Astrocyte of the cerebellum (primary cell): Measurements from ENCODE around the gene CCDC71.

Source experiments
- DNase-seq: peaks from one replicate; pipeline ENCODE4 v3.0.0-alpha.2; 2011; ENCODE audit warnings: low read depth
- H3K4me3 ChIP-seq: 2 replicates; pipeline ENCODE4 v1.5.1; 2011; ENCODE audit warnings: mild to moderate bottlenecking, low read depth, low read length, moderate library complexity
- in situ Hi-C: cut with HindIII; loops from 2 replicates; pipeline ENCODE4 v1.10.0; 2017; ENCODE audit warnings: low sequenced_read_pairs
- TF ChIP-seq, protein P1 (sequence below): IDR thresholded peaks from 2 replicates; pipeline ENCODE4 v1.5.1; 2012; ENCODE audit warnings: low read length, low read depth, moderate library complexity, mild to moderate bottlenecking; ENCODE audit errors: missing control alignments

The CCDC71 gene

DNA sequence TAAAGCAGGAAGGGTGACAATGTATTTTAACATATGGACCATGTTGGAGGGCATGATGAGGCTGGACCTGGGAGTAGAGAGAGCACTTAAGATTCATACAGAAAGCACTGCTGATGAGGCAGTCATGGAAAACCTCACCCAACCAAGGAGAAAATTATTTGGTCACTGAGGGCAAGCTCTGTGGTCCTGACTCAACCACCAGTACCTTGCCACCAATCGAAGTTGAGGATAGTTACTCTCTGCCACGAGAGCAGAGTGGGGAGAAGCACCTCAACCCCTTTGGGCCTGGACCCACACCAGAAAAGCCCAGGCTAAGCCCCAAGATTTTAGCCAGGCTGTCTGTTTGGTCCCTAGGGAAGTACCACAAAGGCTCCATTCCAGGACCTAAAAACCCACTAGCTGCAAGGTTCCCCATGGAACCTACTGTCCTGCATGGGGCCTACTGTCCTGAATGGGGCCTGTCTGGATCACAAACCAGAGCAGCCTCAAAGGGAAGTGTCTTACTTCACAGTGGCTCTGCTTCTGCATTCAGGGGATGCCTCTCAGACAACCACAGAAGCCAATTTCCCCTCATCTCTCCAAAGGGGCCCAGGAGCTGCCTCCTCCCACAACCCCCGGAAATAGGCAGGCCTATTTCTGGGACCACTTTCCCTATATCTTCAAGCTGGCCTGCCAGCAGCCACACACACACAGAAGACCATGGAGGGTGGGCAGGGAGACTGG, 4.2 kb downstream of the CCDC71 start:
- TF ChIP-seq, protein P1, sequence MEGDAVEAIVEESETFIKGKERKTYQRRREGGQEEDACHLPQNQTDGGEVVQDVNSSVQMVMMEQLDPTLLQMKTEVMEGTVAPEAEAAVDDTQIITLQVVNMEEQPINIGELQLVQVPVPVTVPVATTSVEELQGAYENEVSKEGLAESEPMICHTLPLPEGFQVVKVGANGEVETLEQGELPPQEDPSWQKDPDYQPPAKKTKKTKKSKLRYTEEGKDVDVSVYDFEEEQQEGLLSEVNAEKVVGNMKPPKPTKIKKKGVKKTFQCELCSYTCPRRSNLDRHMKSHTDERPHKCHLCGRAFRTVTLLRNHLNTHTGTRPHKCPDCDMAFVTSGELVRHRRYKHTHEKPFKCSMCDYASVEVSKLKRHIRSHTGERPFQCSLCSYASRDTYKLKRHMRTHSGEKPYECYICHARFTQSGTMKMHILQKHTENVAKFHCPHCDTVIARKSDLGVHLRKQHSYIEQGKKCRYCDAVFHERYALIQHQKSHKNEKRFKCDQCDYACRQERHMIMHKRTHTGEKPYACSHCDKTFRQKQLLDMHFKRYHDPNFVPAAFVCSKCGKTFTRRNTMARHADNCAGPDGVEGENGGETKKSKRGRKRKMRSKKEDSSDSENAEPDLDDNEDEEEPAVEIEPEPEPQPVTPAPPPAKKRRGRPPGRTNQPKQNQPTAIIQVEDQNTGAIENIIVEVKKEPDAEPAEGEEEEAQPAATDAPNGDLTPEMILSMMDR, result no peak
- no peak overlapping the region for H3K4me3 ChIP-seq
- no peak for DNase-seq
- in situ Hi-C loops, result no loop called here

- no peak overlapping the region for H3K4me3 ChIP-seq
- TF ChIP-seq, protein P1, result no peak
- no peak for DNase-seq
- in situ Hi-C loops, result no loop called here
These were observed 4.9 kb downstream of the CCDC71 start for GRCh38 chr3:49161197-49161596.

- H3K4me3 ChIP-seq, result no peak overlapping the region
- DNase-seq, result no peak
- in situ Hi-C loops, result no loop called here
- TF ChIP-seq, protein P1, result no peak
These were observed 7.3 kb downstream of the CCDC71 start for GRCh38 chr3:49158792-49159191.

- TF ChIP-seq, protein P1, result no peak
- in situ Hi-C loops, result no loop called here
- H3K4me3 ChIP-seq, result no peak overlapping the region
- no peak for DNase-seq
These were observed 7.9 kb downstream of the CCDC71 start for GRCh38 chr3:49158103-49158709.

- TF ChIP-seq, protein P1, result no peak
- DNase-seq, result no peak
- in situ Hi-C loops, result no loop called here
These were observed 8.8 kb downstream of the CCDC71 start for GRCh38 chr3:49157289-49157688.

DNA sequence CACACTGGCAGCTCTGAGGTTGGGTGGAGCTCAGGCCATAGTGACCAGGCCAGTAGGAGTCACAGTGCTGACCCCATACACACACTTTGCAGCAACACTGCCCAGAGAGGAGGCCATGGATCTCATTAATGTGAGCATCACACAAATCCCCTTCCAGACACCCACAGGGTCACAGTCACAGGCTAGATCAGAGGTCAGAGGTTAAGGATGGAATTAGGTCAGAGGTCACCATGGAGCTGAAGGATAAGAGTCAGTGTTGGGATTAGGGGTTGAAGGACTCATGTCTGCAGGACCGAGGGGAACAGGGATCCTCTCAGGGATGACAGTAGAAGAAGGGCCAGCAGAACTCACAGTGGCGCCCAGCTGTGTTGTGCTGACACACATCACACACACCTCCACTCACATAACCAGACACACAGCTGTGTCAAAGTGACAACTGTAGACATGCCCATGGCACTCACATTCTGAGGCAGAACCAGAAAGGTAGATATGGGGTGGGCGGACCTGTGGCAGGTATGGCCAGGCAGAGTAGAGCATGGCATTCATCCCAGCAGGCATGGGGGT, 12.7 kb downstream of the CCDC71 start:
- in situ Hi-C loops, result no loop called here
- DNase-seq, result no peak
- TF ChIP-seq, protein P1, result no peak
- no peak overlapping the region for H3K4me3 ChIP-seq

More at GRCh38 chr3:49157289-49157688, 8.8 kb downstream of the CCDC71 start:
- H3K4me3 ChIP-seq, result no peak overlapping the region
